NCI-H510A (cell line): ENCODE measurements around the gene LHFPL6.

Source experiments
- DNase-seq: peaks from one replicate; lab custom pipeline; 2025; lab: John Stamatoyannopoulos, UW

LHFPL6 gene

DNA sequence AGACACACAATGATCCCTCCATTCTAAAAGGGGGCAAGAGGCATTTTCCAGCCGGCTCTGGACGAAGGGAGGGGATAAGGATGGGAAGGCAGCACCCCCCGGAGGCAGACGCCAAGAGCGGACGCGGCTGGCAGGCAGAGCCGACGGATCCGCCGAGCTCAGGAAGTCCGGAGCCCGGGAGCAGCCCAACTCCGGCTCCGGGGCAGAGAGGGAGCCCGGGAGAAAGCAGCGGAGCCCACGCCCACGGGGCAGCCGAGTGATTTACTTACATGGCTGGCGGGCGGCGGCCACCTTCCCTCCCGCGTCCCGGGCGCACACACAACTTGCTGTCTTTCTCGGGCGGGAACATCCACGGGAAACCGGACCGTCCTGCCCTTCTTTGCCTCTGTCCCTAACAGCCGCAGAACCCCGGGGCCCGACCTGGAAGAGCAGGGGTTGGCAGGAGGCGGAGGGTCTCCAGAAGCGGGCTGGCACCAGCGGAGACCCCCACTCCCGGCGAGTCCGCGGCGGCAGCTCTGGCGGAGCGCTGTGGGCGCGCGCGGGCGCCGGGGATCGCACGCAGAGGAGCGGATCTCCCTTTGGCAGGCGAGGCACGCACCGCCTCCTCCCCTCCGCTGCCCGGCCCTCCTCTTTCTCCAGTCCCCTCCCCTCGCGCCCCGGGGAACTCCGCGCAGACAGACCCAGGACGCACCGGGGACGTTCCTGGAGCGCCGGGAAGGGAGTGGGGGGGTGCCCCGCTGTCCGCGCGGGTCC lies at the start of gene LHFPL6:
Gene LHFPL6, minus strand, starts transcription at position 580 of the 753 bp plus-strand sequence.
- DNase-seq, result no peak

DNA sequence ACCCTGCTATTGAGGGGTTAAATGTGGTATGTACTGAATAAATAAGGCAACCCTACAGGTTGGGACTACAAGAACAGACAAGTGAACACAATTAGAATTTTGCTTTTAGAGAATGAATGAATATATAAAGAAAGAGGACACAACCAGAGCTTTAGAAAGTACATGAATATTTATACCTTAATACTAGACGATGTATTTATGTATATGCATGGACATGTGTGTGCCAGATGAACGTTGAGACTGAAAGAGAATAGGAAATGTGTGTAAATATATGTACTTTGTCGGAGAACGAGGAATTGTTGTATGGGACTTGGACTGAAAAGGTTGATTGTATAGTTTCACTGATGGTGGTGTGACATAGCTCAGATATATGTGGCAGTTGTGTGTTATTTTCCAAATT lies 43.1 kb upstream of the LHFPL6 start:
- no peak for DNase-seq

DNA sequence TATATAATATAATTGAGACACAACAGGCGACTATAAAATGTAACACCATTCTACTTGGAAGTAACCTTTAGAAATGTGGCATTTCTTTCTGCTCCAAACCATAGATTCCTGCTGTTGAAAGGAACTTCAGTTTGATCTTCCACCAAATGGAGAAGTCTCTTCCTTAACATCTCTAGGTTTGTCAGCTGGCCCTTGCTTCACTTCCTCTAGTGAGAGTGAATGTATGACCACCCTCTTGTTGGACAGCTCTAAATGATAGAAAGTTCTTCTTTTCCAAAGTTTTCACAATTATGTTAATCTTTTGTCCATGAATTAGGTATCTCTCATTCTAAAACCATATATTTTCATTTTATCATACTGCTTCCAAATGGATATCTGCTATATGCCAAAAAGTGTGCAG lies 38.7 kb upstream of the LHFPL6 start:
- DNase-seq, result no peak

DNA sequence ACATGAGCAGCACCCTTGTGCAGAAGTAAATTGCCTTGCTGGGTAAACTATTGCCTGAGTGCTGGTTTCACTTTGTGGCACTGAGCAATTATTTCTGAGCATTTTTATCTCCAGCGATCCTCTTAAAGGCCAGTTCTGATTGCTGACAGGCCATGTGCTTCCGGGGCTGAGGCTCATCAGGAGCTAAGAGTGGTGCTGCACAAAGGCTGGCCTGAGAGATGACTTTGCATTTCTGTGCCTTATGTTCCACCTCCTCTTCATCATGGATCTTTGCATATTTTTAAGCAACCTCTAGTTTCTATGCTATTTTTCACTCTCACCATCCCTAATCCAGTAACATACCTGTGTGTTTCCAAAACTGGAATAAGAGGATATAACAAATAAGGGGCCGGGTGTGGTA lies 34.9 kb upstream of the LHFPL6 start:
- DNase-seq, result no peak

DNA sequence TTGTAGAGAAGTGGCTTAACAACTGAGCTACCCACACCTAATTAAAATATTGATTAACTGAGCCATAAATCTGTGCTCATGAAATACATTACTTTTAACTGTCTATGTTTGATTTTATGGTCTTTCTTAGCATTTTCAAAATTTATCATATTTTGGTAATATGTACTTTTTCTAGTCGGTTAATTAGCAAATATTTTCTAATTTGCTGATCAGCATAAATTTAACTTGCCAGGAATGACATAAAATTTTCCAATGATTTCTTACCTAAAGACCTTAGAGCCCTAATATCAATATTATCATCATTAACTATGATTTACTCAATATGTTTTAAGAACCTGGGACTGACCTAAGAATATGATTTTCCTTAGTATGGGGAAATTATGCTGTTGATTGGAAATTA lies 32.6 kb upstream of the LHFPL6 start:
- no peak for DNase-seq

DNA sequence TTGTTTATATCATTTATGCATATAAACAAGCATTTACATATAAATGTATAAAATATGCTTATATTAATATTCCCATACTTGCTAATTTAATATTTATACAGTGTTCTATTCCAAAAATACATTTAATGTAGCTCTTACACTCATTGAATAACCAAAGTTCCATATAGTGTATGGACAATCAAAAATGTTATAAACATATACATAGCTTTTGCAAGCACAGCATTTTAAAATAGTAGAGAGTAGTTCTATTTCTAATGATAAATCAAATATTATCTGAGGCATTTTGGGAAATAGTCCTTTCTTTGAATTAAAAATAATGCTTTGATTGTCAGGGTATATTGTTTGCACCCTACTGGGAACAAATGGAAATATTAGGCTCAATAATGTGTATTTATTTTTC lies 30.0 kb upstream of the LHFPL6 start:
- no peak for DNase-seq

DNA sequence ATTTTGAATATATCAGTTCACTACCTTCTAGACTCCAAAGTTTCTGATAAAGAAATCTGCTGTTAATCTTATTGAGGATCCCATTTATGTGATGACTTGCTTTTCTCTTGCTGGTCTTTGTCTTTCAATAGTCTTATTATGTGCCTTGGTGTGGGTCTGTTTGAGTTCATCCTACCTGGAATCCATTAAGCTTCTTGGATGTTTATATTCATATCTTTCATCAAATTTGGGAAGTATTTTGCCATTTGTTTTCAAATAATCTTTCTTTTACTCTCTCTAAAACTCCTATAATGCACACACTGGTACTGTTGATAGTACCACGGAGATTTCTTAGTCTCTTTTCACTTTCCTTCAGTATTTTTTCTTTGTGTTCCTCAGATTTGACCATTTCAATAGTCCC lies 28.3 kb upstream of the LHFPL6 start:
- DNase-seq, result no peak

DNA sequence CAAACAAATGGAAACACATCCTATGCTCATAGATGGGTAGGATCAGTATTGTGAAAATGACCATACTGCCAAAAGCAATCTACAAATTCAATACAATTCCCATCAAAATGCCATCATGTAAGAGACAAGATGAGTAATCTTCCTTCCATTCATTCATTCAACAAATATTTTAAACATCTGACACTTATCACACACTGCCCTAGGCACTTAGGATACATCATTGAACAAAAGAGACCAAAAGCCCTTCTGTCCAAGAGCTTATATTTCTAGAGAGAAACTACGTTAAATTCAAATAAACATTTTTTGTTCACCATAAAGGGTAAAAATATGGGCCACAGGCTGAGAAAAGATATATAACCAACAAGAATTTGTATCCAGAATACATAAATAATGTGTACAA lies 20.5 kb upstream of the LHFPL6 start:
- DNase-seq, result no peak

DNA sequence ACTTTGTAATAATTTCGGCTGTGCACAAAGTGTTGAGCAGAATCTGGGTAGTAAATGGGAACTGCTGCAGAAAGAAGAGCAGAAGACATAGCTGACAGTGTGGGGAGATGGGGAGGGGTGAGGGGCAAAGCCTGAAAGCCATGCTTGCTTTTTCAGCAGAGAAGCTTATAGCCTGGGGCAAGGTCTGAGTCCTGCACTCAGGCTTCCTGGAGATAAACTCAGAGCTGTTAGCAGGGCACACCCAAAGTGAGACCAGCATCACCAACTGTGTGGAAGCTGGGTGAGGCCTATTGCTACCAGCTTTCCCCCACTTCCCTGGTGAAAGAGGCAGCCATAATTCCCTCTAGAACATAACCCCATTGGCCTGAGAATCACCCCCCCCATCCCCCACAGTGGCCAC lies 15.6 kb upstream of the LHFPL6 start:
- DNase-seq, result no peak

DNA sequence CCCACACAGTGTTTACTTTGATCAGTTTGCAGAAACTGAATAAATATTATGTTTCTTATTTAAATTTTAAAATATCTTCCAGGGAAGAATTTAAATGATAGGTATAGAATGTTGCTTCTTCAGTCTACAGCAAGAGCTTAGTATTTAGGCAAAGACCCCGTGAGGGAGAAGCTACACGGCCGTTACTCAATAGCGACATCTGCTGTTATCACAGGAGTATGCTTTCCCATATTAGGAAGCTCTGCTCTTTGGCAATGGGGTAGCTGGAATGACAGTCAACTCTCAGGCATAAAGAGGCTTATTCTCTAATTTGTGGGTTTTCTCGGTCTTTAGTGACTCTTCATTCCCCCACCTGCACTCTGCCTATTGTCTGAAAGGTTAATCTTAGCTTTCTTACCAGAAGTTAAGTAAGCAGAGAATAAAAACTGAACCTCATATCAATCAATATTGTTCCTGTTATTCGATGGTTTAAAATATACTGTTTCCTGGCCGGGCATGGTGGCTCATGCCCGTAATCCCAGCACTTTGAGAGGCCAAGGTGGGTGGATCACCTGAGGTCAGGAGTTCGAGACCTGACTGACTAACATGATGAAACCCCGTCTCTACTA lies 13.2 kb upstream of the LHFPL6 start:
- no peak for DNase-seq

DNA sequence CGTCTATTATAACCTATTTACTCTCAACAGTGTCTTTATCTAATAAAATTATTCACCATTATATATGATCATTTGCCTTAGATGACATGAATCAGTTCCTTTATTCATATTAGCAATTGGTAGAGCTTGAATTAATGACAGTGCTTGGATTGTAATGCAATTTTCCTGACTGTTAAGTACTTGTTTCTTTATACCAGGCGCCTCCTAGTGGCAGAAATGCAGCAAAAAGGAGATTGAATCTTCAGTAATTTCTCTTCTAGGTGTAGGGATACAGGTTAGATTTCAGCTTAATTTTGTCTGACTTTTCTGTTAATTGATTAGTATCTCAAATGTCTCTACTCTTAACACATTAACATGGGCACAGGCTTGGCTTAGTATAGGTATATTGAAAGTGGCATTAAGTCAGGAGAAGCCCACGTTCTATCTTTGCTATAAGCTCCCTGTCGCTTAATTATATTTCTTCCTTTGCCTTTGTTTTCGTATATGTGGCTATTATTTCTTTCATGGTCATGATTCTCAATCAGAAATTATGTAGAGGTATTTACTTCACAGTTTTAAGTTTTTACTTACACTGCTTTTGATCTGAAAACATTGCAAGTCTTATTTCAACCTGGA lies 9.1 kb upstream of the LHFPL6 start:
- DNase-seq, result no peak

DNA sequence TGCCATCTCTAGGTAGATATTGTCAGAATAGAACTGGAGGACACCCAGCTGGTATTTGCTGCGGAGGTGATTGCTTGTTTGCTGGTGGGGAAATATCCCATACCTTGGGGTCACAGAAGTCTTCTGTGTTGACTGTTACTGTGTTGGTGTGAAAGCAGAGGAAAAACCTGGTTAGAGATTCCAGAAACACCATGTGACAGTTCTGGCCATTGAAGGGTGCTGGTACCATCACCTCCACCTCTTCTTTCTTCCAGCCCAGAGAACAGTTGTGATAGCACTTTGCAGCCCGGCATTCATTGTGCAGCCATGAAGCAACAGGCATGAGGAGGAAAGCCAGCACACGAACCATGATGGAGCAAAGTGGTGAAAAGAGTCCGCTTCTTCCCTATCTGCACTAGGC lies 4.9 kb upstream of the LHFPL6 start:
- no peak for DNase-seq

DNA sequence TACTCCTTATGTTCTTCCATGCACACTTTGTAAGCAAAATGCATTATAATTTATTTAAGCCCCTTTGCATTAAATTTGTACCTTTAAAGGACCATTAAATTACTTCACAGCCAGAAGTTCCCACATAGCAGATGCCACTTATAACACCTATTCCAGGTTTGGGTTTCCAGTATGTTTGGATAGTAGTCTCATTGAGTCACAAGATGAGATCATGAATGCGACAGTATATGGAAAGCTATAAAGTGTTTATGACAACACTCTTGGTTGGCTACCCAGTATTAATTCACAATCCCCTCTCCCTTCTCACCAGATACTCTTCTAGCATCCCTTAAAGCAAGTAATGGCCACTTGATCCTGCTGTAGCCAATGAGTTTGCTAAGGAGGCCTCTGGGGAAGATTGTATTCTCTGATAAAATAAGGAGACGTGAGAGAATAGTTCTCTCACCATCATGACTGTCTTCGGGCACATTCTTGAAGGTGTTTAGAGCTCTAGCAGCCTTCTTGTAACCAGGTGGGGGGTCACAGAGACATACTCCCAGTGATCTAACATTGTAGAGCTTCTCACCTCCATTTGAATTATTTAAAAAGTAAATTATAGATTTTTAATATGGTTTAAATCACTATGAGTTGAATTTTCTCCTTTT lies 2.8 kb upstream of the LHFPL6 start:
- DNase-seq, result no peak

DNA sequence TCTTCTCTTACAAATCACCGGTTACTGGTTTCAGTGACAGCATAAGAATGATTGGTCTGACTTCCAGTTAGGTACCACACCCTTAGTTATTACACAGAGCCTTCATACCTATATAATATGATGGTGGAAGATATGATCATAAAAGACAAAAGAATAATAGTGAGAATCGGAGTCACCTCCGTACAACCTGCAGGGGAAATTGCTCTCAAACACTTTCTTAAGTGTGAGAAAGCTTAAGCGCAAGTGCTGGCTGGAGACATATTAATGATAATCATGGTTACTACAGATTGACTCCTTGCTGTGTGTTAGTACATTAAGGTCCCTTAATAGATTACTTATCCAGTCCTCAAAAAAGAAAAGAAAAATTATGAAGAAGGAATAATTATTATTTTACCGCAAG lies 1.8 kb upstream of the LHFPL6 start:
- no peak for DNase-seq

DNA sequence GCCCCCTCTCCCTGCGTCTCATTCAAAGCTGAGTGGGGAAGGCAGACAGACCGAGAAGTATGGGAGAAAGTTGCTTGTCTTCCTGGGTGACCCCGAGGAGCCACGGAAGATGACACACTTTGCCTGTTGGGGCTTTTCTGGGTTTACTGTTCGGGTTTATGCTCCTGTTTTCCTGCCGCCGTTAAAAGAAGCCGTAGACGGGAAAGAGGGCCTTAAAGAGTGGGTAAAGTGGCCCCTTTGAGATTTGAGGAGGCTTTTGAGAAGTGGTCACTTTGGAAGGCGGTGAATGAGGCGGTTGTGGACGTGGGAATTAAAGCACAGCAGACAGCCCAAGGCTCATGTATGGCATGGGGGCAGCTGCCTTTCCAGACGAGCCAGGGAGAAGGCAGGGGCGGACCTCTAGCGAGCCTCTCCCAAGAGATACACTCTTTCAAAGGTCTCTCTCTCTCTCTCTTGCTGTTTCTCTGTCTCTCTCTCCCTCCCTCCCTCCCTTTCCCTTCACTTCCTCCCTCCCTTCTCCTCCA lies 493 bp upstream of the LHFPL6 start:
- DNase-seq, result no peak

DNA sequence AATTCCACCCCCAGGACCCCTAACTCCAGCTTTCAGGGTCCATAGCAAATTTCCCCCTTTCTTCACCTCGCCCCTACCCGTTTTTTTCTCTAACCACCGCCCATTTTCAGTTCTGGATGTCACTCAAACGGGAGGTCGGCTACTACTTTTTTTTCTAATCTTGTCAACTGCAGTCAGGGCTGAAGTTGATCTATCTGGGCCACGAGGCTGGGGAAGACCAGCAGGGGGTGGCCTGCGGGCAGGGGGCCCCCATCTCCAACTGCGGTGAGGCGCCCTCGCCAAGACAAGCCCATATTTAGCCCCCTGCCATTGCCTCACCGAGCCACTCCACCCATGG lies 748 bp downstream of the LHFPL6 start:
- no peak for DNase-seq

DNA sequence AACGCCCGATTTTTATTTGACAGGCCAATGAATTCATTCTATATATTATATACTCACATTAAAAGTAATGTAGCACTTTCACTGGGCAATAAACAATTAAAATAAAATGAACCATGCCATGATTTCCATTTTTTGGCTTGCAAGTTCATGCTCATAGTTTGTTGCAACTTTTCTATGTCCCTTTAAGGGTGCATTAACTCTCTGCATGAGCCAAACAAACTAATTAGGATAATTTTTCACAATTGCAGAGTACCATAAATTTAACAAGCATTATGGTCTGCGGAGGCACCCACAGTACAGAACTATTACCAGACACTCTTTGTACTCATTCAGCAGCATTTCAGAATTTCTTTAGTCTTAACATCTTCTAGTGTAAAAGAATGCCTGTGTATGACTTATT lies 1.4 kb downstream of the LHFPL6 start:
- DNase-seq, result no peak

DNA sequence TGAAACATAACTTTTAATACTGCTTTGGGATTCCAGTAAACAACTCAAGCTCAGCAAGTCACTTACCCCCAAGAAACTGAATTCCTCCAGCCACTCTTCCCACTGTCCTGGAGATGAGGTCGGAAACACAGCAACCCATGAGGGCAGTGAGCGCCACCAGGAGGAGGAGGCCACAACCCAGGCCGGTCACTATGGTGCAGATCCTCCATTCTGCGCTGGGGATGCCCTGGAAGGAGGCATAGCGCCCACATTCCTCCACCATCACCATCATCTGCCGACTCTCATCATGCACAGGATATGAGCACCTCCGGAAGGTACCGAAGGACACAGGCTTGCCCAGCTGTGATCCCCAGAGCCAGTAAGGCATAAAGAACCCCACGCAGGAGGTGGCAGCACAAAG lies 2.2 kb downstream of the LHFPL6 start:
- no peak for DNase-seq

DNA sequence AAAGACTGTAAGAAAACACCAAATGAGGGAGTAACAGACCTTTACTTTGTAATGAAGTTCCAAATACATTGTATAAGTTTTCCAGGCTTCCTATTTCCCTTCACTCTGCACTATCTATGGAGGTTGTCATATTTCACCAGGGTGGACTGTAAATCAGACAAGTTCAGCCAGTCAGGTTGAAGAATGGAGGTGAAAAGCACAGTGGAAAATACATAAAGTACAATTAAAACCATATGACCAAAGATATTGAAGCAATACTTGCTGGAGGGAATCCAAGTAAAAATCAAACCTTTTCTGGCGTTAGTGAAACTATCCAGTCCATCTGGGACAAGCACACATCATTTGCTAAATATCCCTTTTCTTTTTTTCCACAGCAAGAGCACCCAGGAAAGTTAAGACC lies 3.2 kb downstream of the LHFPL6 start:
- DNase-seq, result no peak

DNA sequence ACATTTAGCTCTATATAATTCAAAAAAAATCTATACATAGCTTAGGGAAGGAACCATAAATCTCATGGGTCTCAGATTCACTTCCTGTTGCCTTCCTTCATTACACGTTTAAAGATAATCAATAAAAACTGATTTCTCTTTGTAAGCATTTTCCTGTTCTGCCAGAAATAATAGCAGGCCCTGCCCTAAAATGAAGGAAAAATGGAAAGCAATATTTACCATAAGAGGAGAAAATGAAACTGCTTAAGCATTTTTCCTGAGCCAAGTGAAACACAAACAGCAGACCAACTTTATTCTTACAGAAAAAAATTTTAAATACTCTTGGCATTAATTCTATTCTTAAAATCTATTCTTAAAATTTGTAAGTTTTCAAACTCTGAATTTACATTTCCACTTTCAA lies 4.0 kb downstream of the LHFPL6 start:
- DNase-seq, result no peak

DNA sequence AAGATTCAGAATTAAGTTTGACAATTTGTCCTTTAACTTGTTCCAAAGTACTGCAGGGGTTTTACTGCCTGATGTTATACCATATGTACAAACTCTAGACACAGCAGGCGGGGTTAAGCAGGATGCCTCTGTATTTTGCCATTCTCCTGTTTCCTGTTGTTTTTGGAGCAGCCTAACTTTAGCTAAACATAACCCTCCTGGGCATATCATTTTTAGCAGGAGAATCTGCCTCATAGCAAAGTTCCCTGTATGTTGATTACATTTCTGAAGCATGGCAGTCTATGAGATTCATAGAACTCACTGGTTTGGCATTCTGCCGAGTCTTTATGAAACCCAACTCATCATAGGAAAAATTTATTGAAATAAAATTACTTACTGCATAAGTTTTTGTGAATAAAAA lies 5.2 kb downstream of the LHFPL6 start:
- DNase-seq, result no peak

DNA sequence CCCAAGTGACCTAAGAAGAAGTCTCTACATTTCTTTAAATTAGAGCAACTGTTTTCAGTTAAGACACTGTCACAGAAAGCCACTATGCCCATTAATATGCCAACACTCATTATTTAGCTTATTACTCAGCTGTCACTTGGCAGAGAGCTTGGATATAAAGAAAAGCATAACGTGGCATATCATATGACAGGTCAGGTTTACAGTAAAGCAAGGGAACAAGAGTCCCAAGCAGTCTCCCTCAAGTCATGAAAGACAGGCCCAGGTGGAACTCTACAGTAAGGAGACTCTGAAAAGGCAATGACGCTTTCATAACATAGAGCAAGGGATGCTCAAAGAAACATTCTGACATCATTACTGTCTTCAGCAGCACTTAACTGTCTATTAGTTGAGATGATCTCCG lies 6.3 kb downstream of the LHFPL6 start:
- DNase-seq, result no peak

DNA sequence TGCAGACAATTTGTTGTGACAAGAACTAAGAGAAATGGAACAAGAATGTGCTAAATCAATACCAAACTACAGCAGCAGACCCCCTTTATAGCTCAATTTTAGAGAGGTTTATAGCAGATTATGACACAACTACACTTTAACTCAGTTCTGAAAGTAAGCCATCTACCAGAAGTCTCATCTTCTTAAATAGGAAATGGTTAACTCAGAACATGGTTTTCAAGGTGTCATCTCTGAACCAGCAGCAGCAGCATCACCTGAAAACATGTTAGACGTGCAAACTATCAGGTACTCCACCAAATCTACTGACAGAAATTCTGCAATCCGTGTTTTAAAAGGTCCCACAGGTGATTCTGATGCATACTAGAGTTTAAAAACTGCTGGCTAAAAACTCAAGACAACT lies 6.8 kb downstream of the LHFPL6 start:
- DNase-seq, result no peak
